HG03565 (cell line): ENCODE data around the gene SVBP.

ENCODE experiments used
- ATAC-seq: cut with Tn5 transposase; IDR thresholded peaks from one replicate; pipeline ENCODE4 v1.9.1; 2021; ENCODE audit warnings: mild to moderate bottlenecking, moderate library complexity; ENCODE audit not compliant: unreplicated experiment

Gene SVBP

DNA sequence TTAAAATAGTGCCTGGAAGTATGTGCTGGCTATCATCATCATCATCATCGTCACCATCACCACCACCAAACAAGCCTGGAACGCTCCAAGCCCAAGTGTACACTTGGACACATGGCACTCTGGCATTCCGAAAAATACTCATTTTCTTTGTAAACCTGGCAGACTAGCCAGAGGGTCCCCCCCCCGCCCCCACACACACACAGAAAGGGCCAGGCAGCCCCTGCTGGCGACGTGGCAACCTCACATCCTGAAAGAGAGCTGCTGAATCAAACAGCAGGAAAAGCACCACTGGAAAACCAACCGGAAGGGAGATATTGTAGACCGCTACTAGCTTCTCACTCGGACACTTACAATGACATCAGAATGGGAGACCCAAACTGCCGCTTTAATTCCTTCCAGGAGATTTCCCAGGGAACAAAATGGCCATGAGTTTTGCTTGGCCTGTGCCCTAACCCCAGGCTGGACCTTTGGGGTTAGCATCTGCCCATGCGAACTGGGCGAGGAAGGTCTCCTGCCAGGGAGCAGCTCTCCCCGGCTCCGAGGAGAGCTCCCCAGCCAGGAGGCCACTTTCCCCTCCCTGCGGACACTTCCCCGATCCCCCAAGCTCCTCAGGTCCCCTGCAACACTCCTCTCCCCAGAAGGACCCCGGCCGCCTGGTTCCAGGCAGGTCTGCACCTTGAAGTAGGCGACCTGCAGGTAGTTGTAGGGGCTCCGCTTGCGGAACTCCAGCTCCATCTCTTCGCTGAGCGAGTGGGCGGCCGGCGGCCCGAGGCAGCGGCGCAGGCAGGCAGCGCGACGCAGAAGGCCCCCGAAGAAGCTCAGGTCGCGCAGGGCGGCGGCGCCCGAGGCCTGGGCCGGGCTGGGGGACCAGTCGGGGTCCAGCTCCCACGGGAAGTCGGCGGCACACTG is 51.1 kb downstream of the SVBP start:
- ATAC-seq, result peak; percentile 21

- ATAC-seq, result no peak
Measured at GRCh38 chr1:42765269-42765668, 51.9 kb downstream of the SVBP start.

GRCh38 chr1:42762269-42762668 is 54.9 kb downstream of the SVBP start:
- ATAC-seq, result no peak

- no peak for ATAC-seq
Measured at GRCh38 chr1:42761567-42761966, 55.6 kb downstream of the SVBP start.

DNA sequence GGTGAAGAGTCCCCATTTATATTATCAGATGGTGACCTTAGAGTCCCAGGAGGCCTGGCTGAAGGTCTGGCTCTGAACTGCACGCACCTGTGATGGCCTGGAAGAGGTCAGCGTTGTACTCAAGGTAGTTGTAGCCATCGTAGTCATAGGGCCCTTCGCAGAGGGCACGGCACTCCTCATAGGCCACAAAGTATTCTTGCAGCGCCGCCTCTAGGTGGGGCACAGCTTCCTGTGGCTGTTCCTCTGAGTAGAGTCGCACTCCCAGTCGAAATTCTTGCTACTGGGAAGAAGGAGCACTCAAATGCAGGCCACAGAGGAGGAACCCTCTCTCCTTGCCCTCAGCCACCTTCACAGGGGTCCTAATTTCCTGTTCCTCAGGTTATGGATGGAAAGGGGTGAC is 58.1 kb downstream of the SVBP start:
- ATAC-seq, result no peak

DNA sequence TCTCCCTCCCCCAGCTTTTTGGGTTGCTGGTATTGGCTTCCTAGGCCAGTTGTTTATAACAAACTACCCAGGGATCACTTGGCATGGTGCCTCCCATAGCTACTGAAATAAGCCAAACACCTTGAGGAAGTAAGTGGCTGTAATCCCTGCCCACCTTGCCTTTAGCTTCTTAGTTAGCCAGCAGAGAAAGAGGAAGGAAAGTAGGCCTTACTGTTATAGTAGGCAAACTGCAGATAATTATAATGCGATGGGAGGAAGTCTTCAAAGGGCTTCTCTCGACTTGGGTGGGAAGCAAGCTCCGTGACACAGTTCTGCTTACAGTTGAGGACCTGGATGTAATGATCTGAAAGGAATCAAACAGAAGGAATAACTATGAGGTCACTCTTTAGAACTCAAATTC is 58.6 kb downstream of the SVBP start:
- ATAC-seq, result no peak

DNA sequence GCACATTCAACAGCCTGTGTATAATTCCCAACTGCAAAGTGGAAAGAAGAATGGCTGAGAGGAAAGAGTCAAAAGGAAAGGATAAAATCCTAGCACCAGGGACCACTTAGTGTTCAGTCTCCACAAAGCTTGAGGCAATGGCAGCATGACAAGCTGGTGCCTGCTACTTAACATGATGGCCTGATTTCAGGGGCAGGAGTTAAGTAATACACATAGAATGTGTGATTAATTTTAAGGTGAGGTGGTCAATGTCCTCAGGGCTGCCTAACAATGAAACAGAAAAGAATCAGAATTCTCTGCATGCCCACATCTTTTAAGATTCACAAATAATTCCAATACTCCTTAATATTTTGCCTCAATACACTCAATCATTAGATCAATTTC is 59.3 kb downstream of the SVBP start:
- no peak for ATAC-seq
